HG03066 (cell line): ENCODE data around the gene CATSPERE.

Experiments used
- ATAC-seq: cut with Tn5 transposase; IDR thresholded peaks from one replicate; pipeline ENCODE4 v1.9.1; 2021; ENCODE audit warnings: low read depth; ENCODE audit not compliant: unreplicated experiment

The CATSPERE gene, protein sequence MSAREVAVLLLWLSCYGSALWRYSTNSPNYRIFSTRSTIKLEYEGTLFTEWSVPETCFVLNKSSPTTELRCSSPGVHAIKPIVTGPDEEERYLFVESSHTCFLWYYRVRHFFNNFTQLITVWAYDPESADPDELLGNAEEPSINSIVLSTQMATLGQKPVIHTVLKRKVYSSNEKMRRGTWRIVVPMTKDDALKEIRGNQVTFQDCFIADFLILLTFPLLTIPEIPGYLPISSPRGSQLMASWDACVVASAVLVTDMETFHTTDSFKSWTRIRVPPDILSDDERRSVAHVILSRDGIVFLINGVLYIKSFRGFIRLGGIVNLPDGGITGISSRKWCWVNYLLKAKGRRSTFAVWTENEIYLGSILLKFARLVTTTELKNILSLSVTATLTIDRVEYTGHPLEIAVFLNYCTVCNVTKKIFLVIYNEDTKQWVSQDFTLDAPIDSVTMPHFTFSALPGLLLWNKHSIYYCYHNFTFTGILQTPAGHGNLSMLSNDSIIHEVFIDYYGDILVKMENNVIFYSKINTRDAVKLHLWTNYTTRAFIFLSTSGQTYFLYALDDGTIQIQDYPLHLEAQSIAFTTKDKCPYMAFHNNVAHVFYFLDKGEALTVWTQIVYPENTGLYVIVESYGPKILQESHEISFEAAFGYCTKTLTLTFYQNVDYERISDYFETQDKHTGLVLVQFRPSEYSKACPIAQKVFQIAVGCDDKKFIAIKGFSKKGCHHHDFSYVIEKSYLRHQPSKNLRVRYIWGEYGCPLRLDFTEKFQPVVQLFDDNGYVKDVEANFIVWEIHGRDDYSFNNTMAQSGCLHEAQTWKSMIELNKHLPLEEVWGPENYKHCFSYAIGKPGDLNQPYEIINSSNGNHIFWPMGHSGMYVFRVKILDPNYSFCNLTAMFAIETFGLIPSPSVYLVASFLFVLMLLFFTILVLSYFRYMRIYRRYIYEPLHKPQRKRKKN

DNA sequence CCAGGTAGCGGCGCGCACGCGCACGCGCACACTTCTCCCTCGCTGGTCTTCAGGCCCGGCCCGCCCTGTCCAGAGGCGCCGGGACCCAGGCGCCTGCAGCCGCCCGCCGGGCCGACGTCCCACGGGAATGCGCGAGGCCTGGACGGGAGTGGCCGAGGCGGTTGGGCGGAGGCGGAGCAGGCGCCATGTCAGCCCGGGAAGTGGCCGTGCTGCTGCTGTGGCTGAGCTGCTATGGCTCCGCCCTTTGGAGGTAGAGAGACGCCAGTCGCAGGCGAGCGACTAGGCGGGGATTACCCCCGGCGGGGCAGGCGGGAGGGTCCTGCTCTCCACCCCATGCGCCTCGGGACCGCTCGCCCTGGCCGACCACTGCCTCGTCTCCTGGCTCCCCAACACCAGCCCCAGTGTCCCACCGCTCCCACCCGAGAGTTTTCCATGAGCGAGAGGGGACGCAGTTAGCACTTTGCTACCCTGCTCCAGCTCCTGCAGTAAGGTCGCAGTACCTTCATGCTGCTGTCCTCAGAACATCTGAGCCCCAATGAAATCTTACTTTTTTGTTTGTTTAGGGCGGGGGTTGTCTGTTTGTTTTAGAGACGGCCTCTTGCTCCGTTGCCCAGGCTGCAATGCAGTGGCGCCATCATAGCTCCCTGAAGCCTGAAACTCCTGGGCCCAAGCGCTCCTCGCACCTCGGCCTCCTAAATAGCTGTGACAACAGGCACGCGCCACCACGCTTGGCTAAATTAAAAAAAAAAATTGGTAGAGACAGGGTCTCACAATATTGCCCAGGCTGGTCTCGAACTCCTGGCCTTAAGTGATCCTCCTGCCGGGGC lies at the start of gene CATSPERE:
Gene CATSPERE (plus strand): TSS at position 29 of the 827 bp plus-strand sequence. CDS start 157 bp downstream, at position 186.
- ATAC-seq = peak; percentile 98

DNA sequence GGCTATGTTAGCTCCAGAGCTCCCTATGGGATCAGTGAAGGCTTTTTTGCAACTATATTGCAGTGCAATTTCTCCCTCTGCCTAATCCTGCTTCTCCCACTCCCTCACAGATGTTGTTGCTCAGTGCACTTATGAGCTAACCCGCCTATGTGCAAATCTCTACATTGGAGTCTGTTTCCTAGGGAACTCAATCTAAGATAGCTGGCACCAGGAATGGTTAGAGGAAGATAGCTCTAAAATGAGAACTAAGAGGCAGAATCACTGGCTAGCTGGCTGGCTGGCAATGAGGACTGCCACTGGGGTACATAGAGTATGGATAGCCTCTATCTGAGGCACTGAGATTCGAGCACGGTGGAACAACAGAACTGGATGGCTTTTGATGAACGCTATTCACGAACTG lies 48.9 kb upstream of the CATSPERE start:
- ATAC-seq = no peak

DNA sequence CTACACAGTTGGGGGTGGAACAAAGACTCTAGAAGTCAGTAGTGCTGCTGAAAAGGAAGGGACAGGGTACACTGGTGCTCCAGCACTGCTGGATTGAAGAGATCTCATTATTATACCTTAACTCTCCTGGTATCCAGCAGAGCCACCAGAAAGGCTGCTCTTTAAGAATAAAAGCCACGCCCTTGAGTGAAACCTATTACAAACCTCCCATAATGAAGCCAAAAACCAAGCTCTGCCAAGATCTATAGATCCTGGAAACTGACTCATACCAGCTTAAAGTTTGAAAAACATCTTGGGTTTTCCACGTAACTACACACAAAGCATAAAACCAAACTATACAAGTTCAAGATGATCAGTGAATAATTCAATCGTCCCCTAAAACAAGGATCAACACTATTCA lies 47.3 kb upstream of the CATSPERE start:
- no peak for ATAC-seq

DNA sequence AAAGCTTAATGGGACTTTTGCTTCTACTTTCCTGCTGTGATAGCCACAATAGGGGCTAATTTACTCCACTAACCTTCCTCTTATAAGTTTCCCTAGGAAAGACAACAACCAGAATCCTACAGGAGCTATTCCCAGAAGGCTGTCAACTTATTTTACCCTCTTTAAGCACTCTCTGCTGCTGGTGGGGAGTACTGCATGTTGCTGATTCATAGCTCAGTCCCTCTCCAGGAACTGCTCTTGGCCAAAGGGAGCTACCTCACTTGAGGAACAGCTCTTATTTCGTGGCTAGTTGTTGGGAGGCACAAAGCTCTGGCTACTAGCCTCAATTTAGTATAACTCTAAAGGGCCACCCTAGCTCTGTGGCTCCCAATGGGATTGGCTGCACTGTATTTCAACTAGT lies 46.5 kb upstream of the CATSPERE start:
- no peak for ATAC-seq

DNA sequence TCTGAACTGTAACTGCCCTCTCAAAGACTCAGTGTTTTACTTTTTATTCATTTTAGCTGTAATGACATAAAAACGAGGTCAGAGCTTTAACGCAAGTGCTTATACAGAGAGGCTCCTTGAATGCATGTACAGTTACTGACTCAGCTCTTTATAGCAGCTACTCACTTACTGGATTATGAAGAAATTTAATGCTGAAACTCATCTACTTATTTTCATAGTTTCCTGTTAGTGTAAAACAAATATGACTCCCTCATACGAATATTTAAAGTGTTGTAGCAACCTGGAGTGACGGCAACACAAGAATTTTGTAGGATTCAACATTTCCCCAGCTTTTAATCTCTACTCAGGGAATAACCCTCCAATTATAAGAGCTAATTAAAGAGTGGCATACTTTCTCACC lies 42.0 kb upstream of the CATSPERE start:
- ATAC-seq = no peak

DNA sequence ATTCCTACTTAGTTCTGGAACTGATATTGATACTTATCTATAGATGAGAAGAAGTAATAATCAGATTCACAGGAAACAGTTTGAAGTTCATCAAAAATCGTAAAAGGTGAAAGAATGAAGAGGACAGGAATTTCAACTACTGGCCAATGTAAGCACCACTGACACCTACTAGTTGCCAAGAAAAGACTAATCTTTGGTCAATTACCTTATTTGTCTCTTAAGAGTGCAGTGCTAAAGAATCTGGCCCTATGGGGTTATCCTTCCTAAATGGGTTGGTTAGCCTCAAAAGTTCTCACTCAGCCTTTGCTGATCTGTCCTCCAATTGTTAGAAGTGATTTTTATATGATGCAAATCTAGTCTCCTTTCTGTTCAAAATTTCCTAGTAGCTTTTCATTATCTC lies 38.9 kb upstream of the CATSPERE start:
- ATAC-seq = no peak

DNA sequence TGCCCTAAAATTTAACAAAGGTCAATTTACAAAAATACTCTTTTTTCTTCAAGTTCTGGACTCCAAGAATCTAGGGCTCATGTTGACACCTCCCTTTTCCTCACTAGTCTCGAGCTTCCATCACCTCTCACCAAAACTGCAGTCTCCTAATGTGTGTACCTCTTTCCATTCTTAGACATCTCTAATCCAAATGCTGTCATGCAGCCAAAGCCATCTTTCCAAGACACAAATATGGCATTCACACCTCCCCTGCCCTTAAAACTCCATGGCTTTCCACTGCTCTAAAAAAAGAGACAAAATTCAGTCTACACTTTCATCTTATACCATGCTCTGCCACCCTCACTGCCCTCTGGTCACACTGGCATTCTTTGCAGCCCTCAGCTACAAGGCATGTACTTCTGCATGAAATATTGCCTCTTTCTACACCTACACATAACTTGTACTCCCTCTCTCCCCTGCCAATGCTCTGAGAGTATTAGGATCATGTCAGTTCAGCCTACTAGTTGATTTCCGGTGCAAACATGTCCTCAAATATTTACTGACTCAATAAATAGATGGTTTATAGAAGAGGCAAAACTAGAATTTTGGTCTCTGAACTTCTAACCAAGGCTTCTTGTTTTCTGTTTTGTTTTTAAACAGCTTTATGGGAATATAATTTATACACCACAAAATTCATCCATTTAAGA lies 36.3 kb upstream of the CATSPERE start:
- no peak for ATAC-seq

DNA sequence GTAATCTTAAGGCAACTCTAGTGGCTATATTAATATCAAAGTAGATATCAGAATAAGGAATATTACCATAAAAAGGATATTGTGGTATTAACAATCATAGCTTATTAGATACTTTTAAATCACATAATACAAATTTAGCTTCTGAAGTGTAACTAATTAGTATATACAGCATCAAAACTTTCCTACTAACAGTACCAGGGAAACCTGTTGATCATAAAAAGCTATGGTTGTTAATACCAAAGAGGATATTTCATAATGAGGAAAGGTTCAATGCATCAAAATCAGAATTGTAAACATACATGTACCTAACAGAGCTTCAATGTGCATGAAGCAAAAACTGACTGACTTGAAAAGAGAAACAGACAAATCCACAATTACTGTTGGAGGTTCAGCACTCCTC lies 33.4 kb upstream of the CATSPERE start:
- ATAC-seq = no peak

DNA sequence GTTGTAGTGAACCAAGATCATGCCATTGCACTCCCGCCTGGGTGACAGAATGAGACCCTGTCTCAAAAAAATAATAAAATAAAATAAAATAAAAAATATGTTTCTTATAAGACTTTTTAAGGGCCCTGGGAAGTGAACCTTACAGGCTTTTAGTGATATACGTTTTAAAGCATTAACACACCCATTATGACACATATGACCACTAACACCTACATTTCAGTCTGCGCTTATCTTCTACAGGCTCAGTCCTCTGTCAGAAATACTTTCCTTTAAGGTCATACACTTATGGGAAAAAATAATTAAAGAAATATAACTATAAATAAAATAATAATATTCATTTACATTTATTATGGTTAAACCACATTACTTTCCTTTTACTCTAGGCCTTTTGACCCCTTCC lies 31.3 kb upstream of the CATSPERE start:
- ATAC-seq = no peak

DNA sequence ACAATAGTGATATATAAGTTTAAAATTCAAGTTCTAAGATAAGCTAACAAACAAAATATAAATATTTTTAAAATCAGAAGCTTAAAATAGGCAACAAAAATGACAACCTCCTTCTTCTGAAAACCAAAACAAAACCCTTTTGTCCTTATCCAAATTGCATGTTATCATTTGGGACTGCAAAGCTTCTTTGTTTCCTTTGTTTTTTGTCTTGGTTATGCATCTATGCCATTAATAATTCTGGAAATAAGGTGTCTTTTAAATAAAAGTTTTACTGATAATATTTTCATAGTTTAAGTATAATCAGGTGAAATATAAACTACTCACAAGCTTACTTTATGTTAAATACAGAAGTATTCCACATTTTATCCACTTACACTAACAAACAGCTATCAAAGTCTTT lies 29.9 kb upstream of the CATSPERE start:
- ATAC-seq = no peak

DNA sequence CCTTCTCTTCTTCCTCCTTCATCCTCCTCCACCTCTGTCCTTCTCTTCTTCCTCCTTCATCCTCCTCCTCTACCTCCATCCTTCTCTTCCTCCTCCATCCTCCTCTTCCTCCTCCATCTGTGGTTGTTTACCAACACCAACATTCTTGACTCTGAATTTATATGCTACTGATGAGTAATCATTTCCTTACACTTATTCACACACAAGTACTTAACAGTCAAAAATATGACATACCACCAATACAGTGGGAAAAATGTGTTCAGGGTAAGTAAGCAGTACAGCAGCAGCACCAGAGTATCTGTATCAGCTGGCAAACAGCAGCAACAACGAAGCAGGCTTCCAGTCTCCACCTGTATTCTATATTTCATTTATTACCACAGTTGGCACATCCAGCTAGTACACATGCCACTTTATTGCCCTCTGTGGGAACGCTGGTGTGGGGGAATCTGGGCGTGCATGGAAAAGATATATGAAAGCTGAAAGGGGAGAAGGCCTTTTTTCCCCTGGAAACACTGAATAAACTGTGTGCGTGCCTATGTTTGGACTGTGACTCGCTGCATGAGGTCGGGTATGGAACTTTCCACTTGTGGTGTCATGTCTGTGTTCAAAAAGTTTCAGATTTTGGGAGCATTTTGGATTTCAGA lies 25.4 kb upstream of the CATSPERE start:
- no peak for ATAC-seq

DNA sequence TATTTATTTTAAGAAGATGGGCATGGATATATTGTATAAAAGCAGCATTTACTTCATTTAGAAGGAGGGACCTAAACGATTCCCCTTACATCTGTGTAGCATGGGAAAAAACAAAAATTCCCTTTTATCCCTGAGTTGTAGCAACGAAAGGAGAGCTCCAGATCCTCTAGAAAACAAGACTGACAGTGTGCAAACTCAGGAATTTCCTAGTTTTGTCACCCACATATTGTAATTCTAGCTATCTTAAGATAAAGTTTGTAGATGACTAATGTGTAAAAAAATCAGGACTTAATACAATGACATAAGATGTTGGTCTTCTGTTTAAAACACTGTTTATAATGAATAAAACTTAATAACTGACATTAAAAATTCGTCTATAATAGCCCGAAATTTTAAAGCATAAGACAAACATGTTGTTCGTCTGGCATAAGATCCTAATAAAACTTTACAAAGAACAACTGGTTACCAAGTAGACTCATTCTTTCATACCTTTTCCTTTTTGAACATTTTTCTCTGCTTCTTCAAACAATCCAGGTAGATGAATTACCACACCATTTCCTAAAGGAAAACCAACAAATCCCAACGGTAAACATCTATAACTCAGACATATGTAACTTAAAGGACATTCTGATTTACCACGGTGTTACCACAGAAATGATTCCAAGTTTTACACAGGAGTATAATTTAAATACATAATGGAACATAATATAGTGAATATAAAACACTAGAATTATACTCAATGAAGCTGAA lies 24.6 kb upstream of the CATSPERE start:
- ATAC-seq = no peak

DNA sequence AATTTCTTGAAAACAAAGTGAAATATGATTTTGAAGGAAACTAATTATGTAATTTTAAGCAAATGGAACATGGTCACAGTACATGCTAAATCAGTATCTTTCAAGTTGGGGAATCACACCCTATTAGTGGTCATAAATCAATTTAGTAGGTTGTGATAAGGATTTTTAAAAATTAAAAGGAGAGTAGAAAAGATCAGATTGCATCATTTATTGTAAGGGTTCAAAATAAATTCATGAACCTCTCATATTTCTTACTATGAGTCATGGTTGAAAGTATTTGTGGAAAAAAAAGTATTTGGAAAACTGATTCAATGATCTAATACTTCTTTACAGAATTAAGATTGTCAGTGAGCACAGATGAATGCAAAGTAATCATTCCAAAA lies 24.0 kb upstream of the CATSPERE start:
- no peak for ATAC-seq

DNA sequence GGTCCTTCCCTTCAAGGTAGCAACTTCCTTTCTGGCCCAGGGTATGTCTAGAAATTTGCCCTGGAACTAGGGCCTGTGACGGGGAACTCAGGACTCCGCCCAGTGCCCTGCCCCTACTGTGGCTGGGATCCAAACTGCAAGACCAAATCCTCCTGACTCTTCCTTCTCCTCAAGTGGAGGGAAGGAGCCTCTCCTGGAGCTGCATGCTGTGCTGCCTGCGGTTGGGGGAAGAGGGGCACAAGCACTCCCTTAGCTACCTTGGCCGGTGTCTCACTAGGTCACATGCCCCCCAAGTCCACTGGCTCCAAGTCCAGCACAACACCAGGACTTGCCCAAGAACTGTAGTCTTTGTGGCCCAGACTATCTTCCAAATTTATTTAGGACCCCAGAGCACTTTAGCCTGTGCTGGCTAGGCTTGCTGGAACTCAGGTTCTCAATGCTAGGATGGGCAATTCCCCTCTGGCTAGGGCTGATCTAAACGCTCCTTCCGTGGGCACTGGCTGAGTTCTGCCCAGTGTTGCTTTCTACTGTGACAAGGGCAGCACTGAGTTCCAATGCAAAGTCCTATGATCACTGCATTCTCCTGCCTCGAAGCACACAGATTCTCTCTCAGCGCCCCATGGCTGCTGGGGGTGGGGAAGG lies 21.6 kb upstream of the CATSPERE start:
- ATAC-seq = no peak

DNA sequence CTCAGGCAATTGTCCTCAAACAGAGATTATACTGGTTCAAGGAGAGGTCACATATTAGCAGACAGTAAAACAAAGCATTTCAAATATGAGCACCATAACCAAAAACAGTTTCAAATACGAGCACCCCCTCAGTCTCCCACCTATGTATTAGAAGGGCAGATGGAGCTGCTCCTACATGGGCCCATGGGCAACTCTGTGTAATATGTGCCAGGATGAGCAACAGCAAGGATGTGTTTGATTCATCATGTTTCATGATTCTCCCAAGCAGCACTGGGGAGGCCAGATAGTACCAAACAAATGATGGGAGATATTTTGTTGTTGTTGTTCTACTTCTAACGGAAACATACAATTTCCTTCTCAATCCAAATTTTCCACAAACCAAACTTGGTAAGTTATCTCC lies 18.2 kb upstream of the CATSPERE start:
- ATAC-seq = no peak

DNA sequence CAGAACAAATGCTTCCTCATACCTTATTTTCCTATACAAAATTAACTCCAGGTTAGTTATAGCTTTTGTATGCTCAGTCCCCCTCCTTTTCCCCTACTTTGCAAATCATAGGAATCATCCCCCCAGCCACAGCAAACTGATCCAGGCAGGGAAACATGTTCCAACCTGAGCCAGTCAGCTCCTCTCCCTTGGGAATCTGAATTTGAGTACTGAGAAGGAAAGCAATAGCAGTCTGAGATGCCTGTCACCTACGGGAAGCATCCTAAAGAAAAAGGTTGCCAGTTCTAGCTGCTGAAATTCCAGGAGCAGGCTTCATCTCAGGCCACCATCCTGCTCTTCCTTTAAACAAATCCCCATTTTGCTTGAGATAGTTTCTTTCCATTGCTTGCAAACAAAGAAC lies 16.2 kb upstream of the CATSPERE start:
- ATAC-seq = no peak

DNA sequence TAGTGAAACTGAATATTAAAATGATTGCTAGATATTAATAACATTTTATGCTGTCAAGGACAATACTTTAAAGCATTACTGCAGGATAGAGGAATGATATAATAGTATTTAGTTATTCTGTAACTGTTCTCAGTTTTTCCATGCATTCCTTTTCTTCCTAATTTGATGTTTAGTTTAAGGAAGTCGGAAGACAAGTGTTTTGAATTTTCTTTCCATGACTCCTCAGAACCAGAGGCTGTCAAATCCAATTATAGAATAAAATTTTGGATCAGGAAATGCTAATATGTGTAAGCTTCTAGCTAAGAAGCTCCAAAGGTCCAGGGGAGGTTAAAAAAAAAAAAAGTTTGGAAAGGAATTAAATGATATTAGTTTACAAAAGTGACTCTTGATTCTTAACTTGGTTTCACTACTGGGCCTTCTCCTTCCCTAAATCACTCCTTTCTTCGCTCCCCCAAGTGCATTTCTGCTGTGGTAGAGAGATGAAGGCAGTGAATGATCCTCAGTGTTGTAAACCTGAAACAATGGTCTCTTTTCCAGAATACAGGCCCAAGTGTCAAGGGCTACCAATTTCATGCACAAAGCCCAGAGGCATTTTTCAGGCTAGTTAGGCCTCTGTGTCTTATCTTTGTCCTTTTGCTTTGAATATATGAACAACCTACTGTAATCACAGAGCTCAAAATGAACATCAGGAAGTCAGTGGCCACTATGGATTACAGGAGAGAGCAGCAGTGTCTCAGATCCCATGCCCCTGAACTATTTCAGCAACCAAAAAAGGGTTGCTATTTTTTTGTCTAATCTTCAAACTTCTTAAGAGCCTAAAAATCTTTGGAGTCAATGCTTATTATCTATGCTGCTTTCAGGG lies 15.5 kb upstream of the CATSPERE start:
- no peak for ATAC-seq

DNA sequence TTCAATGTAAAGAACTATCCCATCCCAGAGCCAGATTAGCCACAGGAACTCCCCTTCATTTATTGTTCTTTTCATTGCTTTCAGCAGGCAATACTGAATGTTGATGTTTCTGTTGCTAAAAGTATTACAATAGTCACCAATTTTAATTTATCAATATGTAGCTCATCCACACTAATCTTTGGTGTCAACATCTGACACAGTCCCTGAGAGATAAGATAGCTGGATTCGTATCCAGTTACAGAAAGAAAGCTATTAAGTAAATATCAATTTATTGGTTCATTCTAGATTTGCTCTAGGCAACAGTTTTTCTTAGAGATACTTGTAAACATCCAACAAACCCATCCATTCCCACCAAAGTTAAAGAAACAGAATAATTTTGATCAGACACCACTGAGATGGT lies 14.0 kb upstream of the CATSPERE start:
- no peak for ATAC-seq
